Measurements from ENCODE around the gene OR2T10. TPM values are rescaled to one million over a fixed set of nuclear protein-coding genes. Genes with fewer than 3 reads are reported as not detected.

The OR2T10 gene
- total and polyA plus RNA-seq, 2 donors (not counting 3 experiments of a cell fraction or from before 2014, with no cell fraction given): not detected

DNA sequence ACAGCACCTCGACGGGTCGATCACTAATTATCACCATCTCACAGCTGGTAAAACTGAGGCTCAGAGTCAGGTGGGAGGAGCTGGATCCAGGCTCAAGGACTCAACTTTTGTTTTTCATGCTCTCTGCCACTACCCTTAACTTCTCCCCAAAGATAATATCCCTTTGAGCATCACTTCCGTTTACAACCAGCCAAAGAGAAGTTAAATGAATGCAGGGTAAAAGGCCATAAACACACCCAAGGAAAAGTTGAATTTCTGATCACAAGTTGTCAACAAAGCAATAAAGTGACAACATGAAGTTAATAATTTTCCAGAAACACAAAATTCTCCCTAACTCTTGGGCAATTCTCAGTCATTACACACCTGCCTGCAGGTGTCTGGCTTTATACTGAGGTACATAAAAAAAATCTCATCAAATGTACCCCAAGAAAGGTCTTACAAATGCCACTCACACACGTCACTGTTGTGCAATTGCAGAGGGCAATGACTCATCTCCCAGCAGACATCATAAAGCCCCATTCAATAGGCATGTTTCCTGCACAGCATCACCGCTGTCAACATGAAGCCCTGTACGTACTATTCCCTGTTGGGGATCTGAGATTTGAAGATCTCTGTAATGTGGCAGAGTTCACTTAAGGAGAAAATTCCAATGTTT, 34.0 kb upstream of the OR2T10 start:
- CTCF ChIA-PET: no interaction called here
- DNase-seq (ENCODE audit: low read depth, low spot score) (no peak), FAIRE-seq (no peak)
- peaks cover 3% of the 10 kb centered on the region for H3K9me3 ChIP-seq (replicated peaks; ENCODE audit: control insufficient read depth, insufficient read depth, low read length)
- no peak overlapping the region for H3K4me2 ChIP-seq (ENCODE audit: insufficient read depth, low read length)
- H3K4me3 ChIP-seq (replicated peaks in 1 of 3; ENCODE audit: insufficient read depth in 1 of 3, low read depth in 1 of 3, low read length in 3 of 3): no peak overlapping the region
- no peaks in the 10 kb centered on the region for H4K20me1 ChIP-seq (replicated peaks; ENCODE audit: control insufficient read depth, extremely low read depth, insufficient read depth, low read length)
- no TSS peak for BruUV-seq (replicated peaks)
- intact Hi-C loops (cut with micrococcal nuclease) (no loop called here), dilution Hi-C loops (cut with MboI; ENCODE audit: extremely low pct_ligation_motif_present, low sequenced_read_pairs) (no loop called here)
- POLR2A ChIA-PET: no interaction called here
- H3K4me1 ChIP-seq (ENCODE audit: control insufficient read depth, extremely low read depth, insufficient read depth, low read length): no peaks in the 10 kb centered on the region
- H3K27me3 ChIP-seq (ENCODE audit: control insufficient read depth in 2 of 2, insufficient read depth in 2 of 2, low read length in 2 of 2): no peaks in the 10 kb centered on the region
- H3K79me2 ChIP-seq (ENCODE audit: control insufficient read depth, insufficient read depth, low read length): no peaks in the 10 kb centered on the region
- no peak overlapping the region for H3K9ac ChIP-seq (replicated peaks; ENCODE audit: extremely low read depth, insufficient read depth, low read length)
- TF ChIP-seq EZH2 (IDR thresholded peaks at IDR 0.05; ENCODE audit: borderline replicate concordance, low read depth, low read length, severe bottlenecking): no peak
- no peak for TF ChIP-seq POLR2AphosphoS5 (IDR thresholded peaks at IDR 0.05; ENCODE audit: insufficient read depth, low read depth, low read length)
- TF ChIP-seq FOS (IDR thresholded peaks at IDR 0.05; ENCODE audit: borderline replicate concordance, insufficient read depth, low read length): no peak
- TF ChIP-seq JUN (IDR thresholded peaks at IDR 0.05; ENCODE audit: borderline replicate concordance, insufficient read depth, insufficient read length, low read depth): no peak
- TF ChIP-seq, protein P1, sequence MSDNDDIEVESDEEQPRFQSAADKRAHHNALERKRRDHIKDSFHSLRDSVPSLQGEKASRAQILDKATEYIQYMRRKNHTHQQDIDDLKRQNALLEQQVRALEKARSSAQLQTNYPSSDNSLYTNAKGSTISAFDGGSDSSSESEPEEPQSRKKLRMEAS (IDR thresholded peaks at IDR 0.05; ENCODE audit: insufficient read depth, insufficient read length): no peak
- TF ChIP-seq POLR2A (IDR thresholded peaks at IDR 0.05; ENCODE audit: low read depth, low read length): no peak
- TF ChIP-seq MYC (IDR thresholded peaks at IDR 0.05; ENCODE audit: low read depth, low read length): no peak
- no peak for TF ChIP-seq GATA2 (IDR thresholded peaks at IDR 0.05; ENCODE audit: insufficient read depth, insufficient read length, low read depth, low read length)
- TF ChIP-seq, protein P2, sequence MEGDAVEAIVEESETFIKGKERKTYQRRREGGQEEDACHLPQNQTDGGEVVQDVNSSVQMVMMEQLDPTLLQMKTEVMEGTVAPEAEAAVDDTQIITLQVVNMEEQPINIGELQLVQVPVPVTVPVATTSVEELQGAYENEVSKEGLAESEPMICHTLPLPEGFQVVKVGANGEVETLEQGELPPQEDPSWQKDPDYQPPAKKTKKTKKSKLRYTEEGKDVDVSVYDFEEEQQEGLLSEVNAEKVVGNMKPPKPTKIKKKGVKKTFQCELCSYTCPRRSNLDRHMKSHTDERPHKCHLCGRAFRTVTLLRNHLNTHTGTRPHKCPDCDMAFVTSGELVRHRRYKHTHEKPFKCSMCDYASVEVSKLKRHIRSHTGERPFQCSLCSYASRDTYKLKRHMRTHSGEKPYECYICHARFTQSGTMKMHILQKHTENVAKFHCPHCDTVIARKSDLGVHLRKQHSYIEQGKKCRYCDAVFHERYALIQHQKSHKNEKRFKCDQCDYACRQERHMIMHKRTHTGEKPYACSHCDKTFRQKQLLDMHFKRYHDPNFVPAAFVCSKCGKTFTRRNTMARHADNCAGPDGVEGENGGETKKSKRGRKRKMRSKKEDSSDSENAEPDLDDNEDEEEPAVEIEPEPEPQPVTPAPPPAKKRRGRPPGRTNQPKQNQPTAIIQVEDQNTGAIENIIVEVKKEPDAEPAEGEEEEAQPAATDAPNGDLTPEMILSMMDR (IDR thresholded peaks at IDR 0.05; ENCODE audit: extremely low read depth in 1 of 2, insufficient read depth in 1 of 2, low read depth in 1 of 2, low read length in 2 of 2): no peak
- no peaks in the 10 kb centered on the region for H3K9me1 ChIP-seq (replicated peaks; ENCODE audit: control insufficient read depth, extremely low read depth, insufficient read depth, low read length)
- no peaks in the 10 kb centered on the region for H3K36me3 ChIP-seq (ENCODE audit: control insufficient read depth in 2 of 2, extremely low read depth in 1 of 2, insufficient read depth in 2 of 2, low read length in 2 of 2)
- H3K27ac ChIP-seq (ENCODE audit: insufficient read depth, low read depth, low read length): no peak overlapping the region
- H2AFZ ChIP-seq (ENCODE audit: low read depth, low read length): no peak overlapping the region

Measured in endothelial cell of umbilical vein (primary cell).